ENCODE measurements around the gene SLIT1.
A peak's percentile ranks its signal among the peaks of the same experiment; 100 is the strongest.

The SLIT1 gene

GRCh38 chr10:97117372-97117771 is 68.4 kb downstream of the SLIT1 start:
- DNase-seq (ENCODE audit: extremely low read depth in 1 of 2, low read depth in 1 of 2) = no peak

DNA sequence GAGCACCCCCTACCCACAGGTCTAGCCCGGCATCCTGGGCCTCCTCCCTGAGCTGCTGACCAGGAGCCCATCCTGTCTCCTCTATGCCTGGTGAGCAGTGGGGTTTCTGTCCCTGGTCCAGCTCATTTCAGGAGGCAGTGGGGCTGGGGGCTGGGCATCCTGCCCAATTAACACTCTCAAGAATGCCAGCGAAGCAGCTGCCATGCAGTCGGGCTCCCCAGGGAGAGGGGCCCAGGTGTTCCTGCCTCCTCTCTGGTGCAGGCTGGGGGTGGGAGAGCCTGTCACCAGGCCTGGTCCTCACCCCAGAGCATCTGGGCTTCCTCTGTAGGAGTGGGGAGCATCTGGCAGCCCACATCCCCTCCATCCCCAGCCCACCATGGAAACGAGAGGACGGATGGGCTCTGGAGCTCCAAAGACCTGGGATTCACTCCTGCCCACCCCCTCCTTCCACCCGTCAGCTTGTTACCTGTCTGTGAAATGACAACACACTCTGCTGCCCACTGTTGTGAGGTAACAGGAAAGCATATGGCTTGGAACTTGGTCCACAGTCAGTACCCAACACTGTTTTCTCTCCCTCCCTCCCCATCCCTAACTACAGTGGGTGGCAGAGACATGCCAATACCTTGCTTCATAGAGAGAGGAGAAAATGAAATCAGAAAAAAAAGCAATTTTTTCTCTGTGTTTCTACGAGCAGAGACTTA is 69.1 kb downstream of the SLIT1 start:
- DNase-seq (ENCODE audit: extremely low read depth in 1 of 2, low read depth in 1 of 2) = no peak

DNA sequence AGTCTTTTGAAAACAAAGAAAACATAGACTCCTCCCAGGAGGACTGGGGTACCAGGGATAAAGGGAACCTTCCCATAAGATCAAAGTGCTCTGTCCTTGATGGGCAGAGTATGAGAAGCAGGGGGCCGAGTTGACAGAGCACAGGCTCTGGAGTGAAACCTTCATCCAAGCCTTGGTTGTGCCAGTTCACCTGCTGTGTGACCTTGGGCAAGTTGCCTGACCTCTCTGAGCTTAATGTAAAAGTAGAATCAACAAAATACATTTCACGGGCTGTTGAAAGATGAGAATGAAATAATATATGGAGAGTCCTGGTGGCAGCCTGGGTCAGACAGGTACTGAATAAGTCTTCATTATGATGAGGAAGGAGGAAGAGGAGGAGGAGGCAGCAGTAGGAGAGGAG is 69.9 kb downstream of the SLIT1 start:
- DNase-seq (ENCODE audit: extremely low read depth in 1 of 2, low read depth in 1 of 2) = no peak

- no peak for DNase-seq (ENCODE audit: extremely low read depth in 1 of 2, low read depth in 1 of 2)
These were observed 74.1 kb downstream of the SLIT1 start for GRCh38 chr10:97111615-97112014.

- no peak for DNase-seq (ENCODE audit: extremely low read depth in 1 of 2, low read depth in 1 of 2)
These were observed 76.2 kb downstream of the SLIT1 start for GRCh38 chr10:97109547-97109946.

- DNase-seq (ENCODE audit: extremely low read depth in 1 of 2, low read depth in 1 of 2) = no peak
These were observed 78.2 kb downstream of the SLIT1 start for GRCh38 chr10:97107551-97107950.

- DNase-seq (ENCODE audit: extremely low read depth in 1 of 2, low read depth in 1 of 2) = no peak
These were observed 79.6 kb downstream of the SLIT1 start for GRCh38 chr10:97106207-97106606.

DNA sequence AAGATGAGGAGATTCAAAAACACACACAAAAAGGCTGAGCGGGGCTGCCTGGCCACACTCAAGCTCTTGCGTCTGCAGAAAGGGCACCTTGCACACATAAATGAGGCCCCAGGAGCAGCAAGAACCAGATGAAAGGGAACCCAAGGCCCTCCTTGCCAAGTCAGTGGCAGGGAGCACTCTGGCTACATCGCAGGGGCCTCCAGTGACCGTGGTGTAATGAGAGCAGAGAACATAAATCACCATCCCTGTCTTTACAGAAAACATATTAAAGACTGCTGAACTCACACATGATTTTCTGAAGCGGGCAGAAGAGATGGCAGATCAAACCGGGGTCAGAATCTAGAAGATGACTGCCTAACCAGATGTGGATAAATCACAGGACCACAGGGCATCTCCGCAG is 80.5 kb downstream of the SLIT1 start:
- no peak for DNase-seq (ENCODE audit: extremely low read depth in 1 of 2, low read depth in 1 of 2)

DNA sequence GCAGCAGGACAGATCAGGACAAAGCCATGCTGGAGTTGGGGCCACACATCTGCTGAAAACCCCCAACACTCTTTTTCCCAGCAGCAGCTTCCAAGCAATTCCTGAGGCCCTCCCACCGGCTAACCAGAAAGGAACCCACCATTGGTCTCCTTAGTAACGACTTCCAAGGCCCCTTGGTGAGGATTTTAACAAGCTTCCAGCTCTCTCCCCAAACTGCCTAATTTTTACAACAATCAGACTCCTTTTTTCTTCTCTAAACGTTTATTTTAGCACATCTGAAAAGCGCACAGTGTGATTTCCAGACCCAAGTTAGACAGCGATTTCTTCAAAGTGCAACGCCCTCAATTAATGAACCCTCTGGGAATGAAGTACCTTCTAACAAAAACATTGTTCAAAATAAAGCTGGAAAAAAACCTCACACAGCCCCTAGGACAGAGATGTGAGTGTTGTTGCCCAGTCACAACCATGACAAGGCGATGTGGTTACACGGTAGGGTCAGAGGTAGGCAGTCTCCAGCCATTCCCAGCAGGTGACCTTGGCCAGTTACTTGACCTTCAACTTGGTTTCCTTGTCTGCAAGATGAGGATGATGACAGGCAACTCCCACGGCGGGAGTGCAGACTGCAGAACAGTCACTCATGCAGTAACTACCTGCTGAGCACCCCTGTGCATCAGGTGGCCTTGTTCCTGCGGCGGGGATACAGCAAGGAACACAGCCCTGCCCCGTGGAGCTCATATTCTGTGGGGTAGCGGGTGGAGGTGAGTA is 82.3 kb downstream of the SLIT1 start:
- no peak for DNase-seq (ENCODE audit: extremely low read depth in 1 of 2, low read depth in 1 of 2)

DNA sequence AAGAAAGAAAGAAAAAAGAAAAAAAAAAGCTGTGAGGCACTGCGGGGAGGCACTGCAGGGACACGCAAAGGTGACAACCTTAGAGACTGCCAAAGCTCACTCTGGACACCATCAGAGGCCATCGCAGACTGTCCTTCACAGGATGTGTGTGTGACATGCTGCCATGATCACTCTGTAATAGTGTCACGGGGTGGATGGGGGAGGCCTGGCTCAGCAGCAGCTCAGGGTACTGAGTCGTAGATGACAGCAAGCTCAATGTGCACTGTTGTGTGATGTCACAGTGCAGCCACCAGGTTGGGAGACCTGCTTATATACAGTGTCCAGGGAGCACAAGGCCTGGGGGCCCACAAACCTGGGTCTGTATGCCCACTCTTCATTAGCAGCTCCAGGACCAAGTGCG is 83.3 kb downstream of the SLIT1 start:
- DNase-seq (ENCODE audit: extremely low read depth in 1 of 2, low read depth in 1 of 2) = no peak

GRCh38 chr10:97101166-97101940 is 84.4 kb downstream of the SLIT1 start:
- DNase-seq (ENCODE audit: extremely low read depth in 1 of 2, low read depth in 1 of 2) = no peak

GRCh38 chr10:97100657-97101056 is 85.1 kb downstream of the SLIT1 start:
- DNase-seq (ENCODE audit: extremely low read depth in 1 of 2, low read depth in 1 of 2) = no peak

- DNase-seq (ENCODE audit: extremely low read depth in 1 of 2, low read depth in 1 of 2) = no peak
These were observed 85.9 kb downstream of the SLIT1 start for GRCh38 chr10:97099868-97100267.

- DNase-seq (ENCODE audit: extremely low read depth in 1 of 2, low read depth in 1 of 2) = no peak
These were observed 86.7 kb downstream of the SLIT1 start for GRCh38 chr10:97099089-97099488.

- no peak for DNase-seq (ENCODE audit: extremely low read depth in 1 of 2, low read depth in 1 of 2)
These were observed 88.7 kb downstream of the SLIT1 start for GRCh38 chr10:97097084-97097433.

GRCh38 chr10:97096261-97097083 is 89.3 kb downstream of the SLIT1 start:
- peak in 1 of 2 donors; percentile 9 for DNase-seq (ENCODE audit: extremely low read depth in 1 of 2, low read depth in 1 of 2)

DNA sequence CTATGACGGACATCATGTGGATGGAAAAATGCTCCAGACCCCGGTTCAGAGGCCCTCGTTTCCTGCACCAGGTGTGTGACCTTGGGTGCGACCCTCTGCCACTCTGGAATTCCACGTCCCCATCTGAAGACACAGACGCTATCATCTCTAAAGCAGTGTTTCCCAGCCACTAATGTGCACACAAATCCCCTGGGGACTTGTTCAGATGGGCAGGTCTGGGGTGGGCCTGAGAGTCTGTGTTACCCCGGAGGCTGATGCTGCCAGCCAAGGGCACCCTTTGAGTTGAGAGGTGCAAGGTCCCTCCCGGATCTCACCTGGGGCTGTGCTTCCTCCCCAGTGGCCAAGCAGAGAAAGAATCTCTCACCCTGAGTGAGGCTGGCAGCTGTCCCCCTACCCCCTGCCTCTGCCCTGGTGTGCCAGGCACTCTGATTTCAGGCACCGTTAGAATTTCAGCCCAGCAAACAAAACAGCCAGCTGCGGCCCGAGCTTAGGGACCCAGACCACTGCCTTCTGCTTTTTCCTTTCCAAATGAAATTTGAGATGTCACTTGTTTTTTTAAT is 90.0 kb downstream of the SLIT1 start:
- no peak for DNase-seq (ENCODE audit: extremely low read depth in 1 of 2, low read depth in 1 of 2)

DNA sequence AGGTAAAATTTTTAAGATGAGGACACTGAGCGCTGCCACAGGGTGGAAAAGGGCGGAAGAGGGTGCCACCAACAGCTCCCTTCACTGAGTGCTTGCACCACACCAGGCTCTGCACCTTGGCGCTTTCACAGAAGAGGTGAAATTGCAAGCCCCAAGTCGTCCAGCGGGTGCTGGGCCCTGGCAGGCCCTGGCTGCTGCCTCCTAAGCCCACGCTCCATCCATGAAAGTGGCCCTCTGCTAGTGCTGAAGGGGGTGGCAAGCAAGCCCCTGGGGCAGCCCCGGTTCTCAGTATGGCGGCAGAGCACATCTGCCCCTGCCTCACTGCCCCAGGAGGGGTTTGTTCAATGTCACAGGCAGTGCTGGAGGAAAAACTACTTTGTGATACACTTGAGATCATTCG is 95.1 kb downstream of the SLIT1 start:
- no peak for DNase-seq (ENCODE audit: extremely low read depth in 1 of 2, low read depth in 1 of 2)

GRCh38 chr10:97090035-97090434 is 95.7 kb downstream of the SLIT1 start:
- no peak for DNase-seq (ENCODE audit: extremely low read depth in 1 of 2, low read depth in 1 of 2)

- no peak for DNase-seq (ENCODE audit: extremely low read depth in 1 of 2, low read depth in 1 of 2)
These were observed 96.4 kb downstream of the SLIT1 start for GRCh38 chr10:97089209-97089870.

Data from activated CD8-positive, alpha-beta memory T cell treated with anti-CD3 and anti-CD28 coated beads for 1 hour (primary cell).